H1 (cell line): ENCODE results near the gene C21orf58. TPM values are rescaled to one million over a fixed set of nuclear protein-coding genes. Genes with fewer than 3 reads are reported as not detected.

Experiments used
- FOSL1 ChIP-seq: IDR thresholded peaks from 2 replicates; pipeline ENCODE4 v1.6.1; 2011; ENCODE audit warnings: mild to moderate bottlenecking, low read depth, low read length, moderate library complexity; ENCODE audit not compliant: insufficient read depth
- RBBP5 ChIP-seq: IDR thresholded peaks from 2 replicates; pipeline ENCODE4 v1.7.1; 2012; ENCODE audit warnings: low read depth, mild to moderate bottlenecking, inconsistent platforms, low read length, moderate library complexity, borderline replicate concordance
- polyA plus RNA-seq, 7 experiments: library from polyadenylated mRNA; depleted of rRNA in 3 of 7; stranded (reverse) in 5 of 7; unstranded in 2 of 7; fragments of >200 nt in 5 of 7; fragments of 200-250 nt in 2 of 7; gene quantifications; 1 replicate in 5 of 7; 2 replicates in 1 of 7; 4 replicates in 1 of 7; pipeline versions ENCODE4 v1.2.1 to v1.2.3, GENCODE V29; 2011 to 2013; ENCODE audit warnings: missing spikeins in 2 of 7, mixed read lengths in 2 of 7
- total RNA-seq: library from RNA; stranded (reverse); fragmentation: NEBNext Ultra II Directional; extraction: Animal tissue kit (Norgen Biotek cat#: 25700); gene quantifications from 2 replicates; pipeline ENCODE4 v1.2.1, GENCODE V29; 2021

Gene C21orf58
- total and polyA plus RNA-seq, 2 of the 8 experiments (the other 6 are each of a cell fraction or from before 2014, with no cell fraction given) = 13.8 to 26.1 TPM

GRCh38 chr21:46355161-46356004 lies 31.7 kb upstream of the C21orf58 start (continued):
- no peak for TF ChIP-seq FOSL1
- no peak for TF ChIP-seq RBBP5
